H1 (cell line): Measurements from ENCODE around the gene PDCD6IP. TPM values are rescaled to one million over a fixed set of nuclear protein-coding genes. Genes with fewer than 3 reads are reported as not detected.

ENCODE experiments used
- RNF2 ChIP-seq: fragments of 200-900, 300-1000 bp; sonication (generic); IDR thresholded peaks from 2 replicates; pipeline ENCODE4 v1.7.1; 2016; ENCODE audit warnings: borderline replicate concordance, low read depth, mild to moderate bottlenecking, antibody characterized with exemption, low read length; ENCODE audit not compliant: poor library complexity, severe bottlenecking; ENCODE audit errors: missing control alignments
- polyA plus RNA-seq, 7 experiments: library from polyadenylated mRNA; depleted of rRNA in 3 of 7; stranded (reverse) in 5 of 7; unstranded in 2 of 7; fragments of >200 nt in 5 of 7; fragments of 200-250 nt in 2 of 7; gene quantifications; 1 replicate in 5 of 7; 2 replicates in 1 of 7; 4 replicates in 1 of 7; pipeline versions ENCODE4 v1.2.1 to v1.2.3, GENCODE V29; 2011 to 2013; ENCODE audit warnings: missing spikeins in 2 of 7, mixed read lengths in 2 of 7
- total RNA-seq: library from RNA; stranded (reverse); fragmentation: NEBNext Ultra II Directional; extraction: Animal tissue kit (Norgen Biotek cat#: 25700); gene quantifications from 2 replicates; pipeline ENCODE4 v1.2.1, GENCODE V29; 2021

Gene PDCD6IP
- total and polyA plus RNA-seq, 2 of the 8 experiments (the other 6 are each of a cell fraction or from before 2014, with no cell fraction given): 61.7 to 155 TPM

- TF ChIP-seq RNF2: no peak
Observed at GRCh38 chr3:33758281-33758680, 40.1 kb upstream of the PDCD6IP start (continued).
